ENCODE measurements around the gene ANKAR. TPM values are rescaled to one million over a fixed set of nuclear protein-coding genes. Genes with fewer than 3 reads are reported as not detected.
A peak's percentile ranks its signal among the peaks of the same experiment; 100 is the strongest.

ANKAR gene, protein sequence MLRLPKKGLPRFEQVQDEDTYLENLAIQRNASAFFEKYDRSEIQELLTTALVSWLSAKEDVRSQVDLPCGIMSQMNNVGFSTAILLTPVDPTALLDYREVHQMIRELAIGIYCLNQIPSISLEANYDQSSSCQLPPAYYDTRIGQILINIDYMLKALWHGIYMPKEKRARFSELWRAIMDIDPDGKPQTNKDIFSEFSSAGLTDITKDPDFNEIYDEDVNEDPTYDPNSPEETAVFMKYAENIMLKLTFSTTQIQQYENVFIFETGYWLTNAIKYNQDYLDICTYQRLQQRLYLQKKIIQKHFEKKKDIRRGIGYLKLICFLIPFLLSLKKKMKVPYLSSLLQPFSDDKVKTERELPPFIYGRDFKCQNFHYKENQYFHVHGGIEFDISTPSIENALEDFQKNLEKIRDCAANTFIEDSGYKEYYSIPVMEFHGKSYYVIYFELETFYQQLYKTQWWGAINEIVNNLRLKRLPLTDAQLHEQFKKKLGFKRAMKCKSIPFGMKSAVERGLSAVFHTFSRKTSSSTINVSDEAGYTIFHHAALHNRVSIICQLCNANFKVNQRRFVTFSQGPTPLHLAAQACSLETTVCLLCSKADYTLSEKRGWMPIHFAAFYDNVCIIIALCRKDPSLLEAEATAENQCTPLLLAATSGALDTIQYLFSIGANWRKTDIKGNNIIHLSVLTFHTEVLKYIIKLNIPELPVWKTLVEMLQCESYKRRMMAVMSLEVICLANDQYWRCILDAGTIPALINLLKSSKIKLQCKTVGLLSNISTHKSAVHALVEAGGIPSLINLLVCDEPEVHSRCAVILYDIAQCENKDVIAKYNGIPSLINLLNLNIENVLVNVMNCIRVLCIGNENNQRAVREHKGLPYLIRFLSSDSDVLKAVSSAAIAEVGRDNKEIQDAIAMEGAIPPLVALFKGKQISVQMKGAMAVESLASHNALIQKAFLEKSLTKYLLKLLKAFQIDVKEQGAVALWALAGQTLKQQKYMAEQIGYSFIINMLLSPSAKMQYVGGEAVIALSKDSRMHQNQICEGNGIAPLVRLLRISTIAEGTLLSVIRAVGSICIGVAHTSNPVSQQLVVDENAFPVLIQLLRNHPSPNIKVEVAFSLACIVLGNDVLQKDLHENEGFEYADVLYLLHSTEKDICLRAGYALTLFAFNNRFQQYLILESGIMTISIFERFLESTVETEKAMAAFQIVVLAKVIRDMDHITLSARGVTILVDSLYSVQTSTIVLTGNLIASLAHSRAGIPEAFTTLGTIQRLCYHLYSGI (N-terminal part only)
- 5.7 and 24.9 TPM in 2 replicates for total RNA-seq (2014; rRNA removed; shearing (Covaris generic); ENCODE audit: low replicate concordance)

DNA sequence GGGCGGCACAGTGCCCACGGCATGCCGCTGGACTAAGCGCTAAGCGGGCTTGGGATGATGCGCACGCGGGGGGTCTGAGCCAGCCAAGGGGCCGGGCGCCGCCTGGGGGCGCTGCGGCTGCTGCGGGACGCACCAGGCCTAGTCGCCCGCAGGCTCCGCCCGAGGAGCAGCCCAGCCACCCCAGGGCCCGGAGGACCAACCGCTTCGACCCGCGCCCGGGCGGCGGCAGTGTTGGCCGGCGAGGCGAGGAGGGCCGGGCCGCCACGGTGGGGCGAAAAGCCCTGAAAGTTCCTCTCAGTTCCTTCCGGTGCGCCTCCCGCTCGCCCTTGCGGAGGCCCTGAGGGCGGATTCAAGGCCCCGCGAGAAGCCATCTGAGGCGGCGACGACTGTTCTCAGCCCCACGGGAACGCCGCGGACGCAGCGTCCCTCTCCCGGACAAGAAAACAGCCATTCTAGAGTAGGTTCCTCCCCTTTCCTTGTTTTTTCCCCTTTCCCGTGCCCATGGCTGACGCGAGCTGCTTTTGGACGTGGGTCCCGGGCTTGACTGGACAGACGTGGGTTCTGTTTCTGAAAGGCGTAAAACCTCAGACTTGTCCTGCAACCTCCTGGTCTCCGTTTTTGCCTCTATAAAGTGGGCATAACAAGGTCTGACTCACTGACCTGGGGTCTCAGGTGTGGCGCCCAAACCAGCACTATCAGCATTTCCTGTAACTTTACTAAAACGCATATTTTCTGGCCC, at the start of gene ANKAR:
Gene ANKAR, plus strand, starts transcription at position 297 of the 739 bp plus-strand sequence. CDS start 1,821 bp downstream, outside the sequence.
- H3K9me2 ChIP-seq (replicated peaks; ENCODE audit: insufficient read depth, low read length) = no peaks in the 10 kb centered on the region
- peaks cover 7% of the 10 kb centered on the region for H3K4me1 ChIP-seq (ENCODE audit: low read length)
- no peaks in the 10 kb centered on the region for H3K27me3 ChIP-seq (ENCODE audit: low read length)
- peak within 1 kb of the TSS; percentile 67 for H3K4me3 ChIP-seq (ENCODE audit: low read length)
- DNase-seq = peak; percentile 92
- H4K20me1 ChIP-seq (ENCODE audit: insufficient read depth, low read depth, low read length) = no peaks in the 10 kb centered on the region
- H3K9me3 ChIP-seq (ENCODE audit: low read length) = no peaks in the 10 kb centered on the region
- H3K4me2 ChIP-seq (ENCODE audit: low read depth, low read length, poor library complexity, severe bottlenecking) = peak within 1 kb of the TSS; percentile 69
- H3K36me3 ChIP-seq (ENCODE audit: insufficient read depth, low read length) = peaks cover 39% of the 10 kb centered on the region
- peaks cover 37% of the 10 kb centered on the region for H3K79me2 ChIP-seq (ENCODE audit: low read length)
- H3K9ac ChIP-seq (ENCODE audit: low read length) = peak within 1 kb of the TSS; percentile 76
- H3K27ac ChIP-seq (ENCODE audit: low read length) = peak within 1 kb of the TSS; percentile 67
- H2AFZ ChIP-seq (ENCODE audit: low read length) = peak within 1 kb of the TSS; percentile 69; the same call in 1 of the 2 replicates

GRCh38 chr2:189625636-189626035, 48.8 kb upstream of the ANKAR start:
- H3K4me2 ChIP-seq (ENCODE audit: low read depth, low read length, poor library complexity, severe bottlenecking) = no peak overlapping the region
- DNase-seq = no peak
- H2AFZ ChIP-seq (ENCODE audit: low read length) = no peak overlapping the region
- no peaks in the 10 kb centered on the region for H3K9me2 ChIP-seq (replicated peaks; ENCODE audit: insufficient read depth, low read length)
- H3K36me3 ChIP-seq (ENCODE audit: insufficient read depth, low read length) = no peaks in the 10 kb centered on the region
- no peaks in the 10 kb centered on the region for H4K20me1 ChIP-seq (ENCODE audit: insufficient read depth, low read depth, low read length)
- no peaks in the 10 kb centered on the region for H3K27me3 ChIP-seq (ENCODE audit: low read length)
- H3K27ac ChIP-seq (ENCODE audit: low read length) = no peak overlapping the region
- H3K4me1 ChIP-seq (ENCODE audit: low read length) = no peaks in the 10 kb centered on the region
- no peak overlapping the region for H3K9ac ChIP-seq (ENCODE audit: low read length)
- H3K4me3 ChIP-seq (ENCODE audit: low read length) = no peak overlapping the region
- H3K9me3 ChIP-seq (ENCODE audit: low read length) = no peaks in the 10 kb centered on the region
- no peaks in the 10 kb centered on the region for H3K79me2 ChIP-seq (ENCODE audit: low read length)

DNA sequence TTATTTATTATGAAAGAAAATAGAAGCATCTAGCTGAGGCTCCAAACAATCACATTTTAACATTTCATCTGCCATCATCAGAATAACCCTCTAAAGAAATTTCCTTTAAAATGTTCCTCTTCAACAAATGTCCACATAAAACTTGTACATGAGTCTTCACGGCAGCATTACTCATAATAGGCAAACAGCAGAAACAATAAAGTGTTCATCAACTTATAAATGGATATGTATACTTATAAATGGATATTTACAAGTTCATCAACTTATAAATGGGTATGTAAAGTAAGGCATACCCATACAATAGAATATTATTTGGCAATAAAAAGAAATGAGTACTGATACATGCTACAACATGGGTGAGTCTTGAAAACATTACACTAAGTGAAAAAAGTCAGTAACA, 46.7 kb upstream of the ANKAR start:
- Histone ChIP-seq H3K4me1 (ENCODE audit: low read length) (no peaks in the 10 kb centered on the region), H3K4me2 (ENCODE audit: low read depth, low read length, poor library complexity, severe bottlenecking) (no peak overlapping the region), H3K27ac (ENCODE audit: low read length) (no peak overlapping the region), H4K20me1 (ENCODE audit: insufficient read depth, low read depth, low read length) (no peaks in the 10 kb centered on the region), H3K9ac (ENCODE audit: low read length) (no peak overlapping the region), H3K27me3 (ENCODE audit: low read length) (no peaks in the 10 kb centered on the region), H3K79me2 (ENCODE audit: low read length) (no peaks in the 10 kb centered on the region), H3K9me2 (replicated peaks; ENCODE audit: insufficient read depth, low read length) (no peaks in the 10 kb centered on the region), H2AFZ (ENCODE audit: low read length) (no peak overlapping the region), H3K9me3 (ENCODE audit: low read length) (no peaks in the 10 kb centered on the region), H3K4me3 (ENCODE audit: low read length) (no peak overlapping the region), H3K36me3 (ENCODE audit: insufficient read depth, low read length) (no peaks in the 10 kb centered on the region)
- DNase-seq = no peak

DNA sequence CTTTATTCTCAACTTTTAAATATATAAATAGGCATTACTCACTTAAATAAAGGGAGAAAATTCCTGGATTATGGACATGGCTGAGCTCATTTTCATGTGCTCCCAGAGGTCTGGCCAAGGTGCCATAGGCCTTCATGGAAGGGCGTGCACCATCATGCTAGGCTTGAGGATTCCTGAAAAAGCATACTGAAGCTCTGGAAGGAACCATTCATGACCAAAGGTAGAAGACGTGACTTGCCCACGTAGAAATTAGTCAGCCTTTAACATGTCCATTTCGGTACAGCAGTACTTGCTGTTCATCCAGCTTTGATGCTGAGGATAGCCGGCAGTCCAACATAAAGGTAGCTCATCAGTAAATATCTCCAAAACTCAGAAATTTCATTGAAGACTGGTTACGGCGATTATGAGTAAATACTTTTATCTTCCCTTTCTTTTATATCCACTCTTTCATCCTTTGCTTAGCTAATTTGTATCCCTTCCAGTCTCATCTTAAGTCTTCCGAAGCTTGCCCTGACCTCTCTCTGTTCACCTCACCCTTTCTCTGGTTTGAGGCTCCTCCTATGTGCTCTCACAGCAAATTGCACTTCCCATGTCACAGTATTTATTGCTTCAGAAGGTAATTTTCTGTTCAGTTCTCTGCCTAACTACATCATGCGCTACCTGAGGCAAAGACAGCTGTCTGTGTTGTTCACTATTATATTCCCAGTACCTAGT, 45.5 kb upstream of the ANKAR start:
- H3K4me3 ChIP-seq (ENCODE audit: low read length) = no peak overlapping the region
- DNase-seq = no peak
- no peak overlapping the region for H3K9ac ChIP-seq (ENCODE audit: low read length)
- no peaks in the 10 kb centered on the region for H3K79me2 ChIP-seq (ENCODE audit: low read length)
- H3K27me3 ChIP-seq (ENCODE audit: low read length) = no peaks in the 10 kb centered on the region
- H2AFZ ChIP-seq (ENCODE audit: low read length) = no peak overlapping the region
- no peaks in the 10 kb centered on the region for H3K36me3 ChIP-seq (ENCODE audit: insufficient read depth, low read length)
- no peaks in the 10 kb centered on the region for H3K4me1 ChIP-seq (ENCODE audit: low read length)
- H3K27ac ChIP-seq (ENCODE audit: low read length) = no peak overlapping the region
- H3K9me2 ChIP-seq (replicated peaks; ENCODE audit: insufficient read depth, low read length) = no peaks in the 10 kb centered on the region
- H4K20me1 ChIP-seq (ENCODE audit: insufficient read depth, low read depth, low read length) = no peaks in the 10 kb centered on the region
- H3K4me2 ChIP-seq (ENCODE audit: low read depth, low read length, poor library complexity, severe bottlenecking) = no peak overlapping the region
- H3K9me3 ChIP-seq (ENCODE audit: low read length) = no peaks in the 10 kb centered on the region

GRCh38 chr2:189629531-189630453, 44.7 kb upstream of the ANKAR start:
- H3K9me3 ChIP-seq (ENCODE audit: low read length) = no peaks in the 10 kb centered on the region
- no peaks in the 10 kb centered on the region for H3K27me3 ChIP-seq (ENCODE audit: low read length)
- no peak overlapping the region for H3K4me3 ChIP-seq (ENCODE audit: low read length)
- no peaks in the 10 kb centered on the region for H3K79me2 ChIP-seq (ENCODE audit: low read length)
- H4K20me1 ChIP-seq (ENCODE audit: insufficient read depth, low read depth, low read length) = no peaks in the 10 kb centered on the region
- no peaks in the 10 kb centered on the region for H3K4me1 ChIP-seq (ENCODE audit: low read length)
- H3K9me2 ChIP-seq (replicated peaks; ENCODE audit: insufficient read depth, low read length) = no peaks in the 10 kb centered on the region
- no peak overlapping the region for H3K27ac ChIP-seq (ENCODE audit: low read length)
- no peak overlapping the region for H2AFZ ChIP-seq (ENCODE audit: low read length)
- no peak overlapping the region for H3K9ac ChIP-seq (ENCODE audit: low read length)
- DNase-seq = no peak
- H3K36me3 ChIP-seq (ENCODE audit: insufficient read depth, low read length) = no peaks in the 10 kb centered on the region
- no peak overlapping the region for H3K4me2 ChIP-seq (ENCODE audit: low read depth, low read length, poor library complexity, severe bottlenecking)

DNA sequence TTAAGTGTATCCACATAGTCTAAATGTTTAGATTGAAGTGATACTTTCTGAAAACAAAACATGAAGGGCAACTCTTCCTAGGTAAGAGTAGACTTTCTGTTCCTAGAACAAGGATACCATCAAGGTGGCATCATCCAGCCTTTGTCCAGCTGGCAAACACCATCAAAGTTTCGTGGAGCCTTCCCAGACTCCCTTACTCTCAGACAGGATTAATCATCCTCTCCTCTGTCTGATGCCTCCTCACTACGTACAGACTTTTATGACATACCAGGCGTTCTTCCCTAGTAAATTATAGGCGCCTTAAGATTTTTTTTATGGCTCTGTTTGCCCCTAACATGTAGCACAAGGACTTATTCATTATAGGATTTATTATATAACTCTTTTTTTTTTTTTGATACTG, 42.6 kb upstream of the ANKAR start:
- H4K20me1 ChIP-seq (ENCODE audit: insufficient read depth, low read depth, low read length) = no peaks in the 10 kb centered on the region
- H3K9ac ChIP-seq (ENCODE audit: low read length) = no peak overlapping the region
- no peaks in the 10 kb centered on the region for H3K9me3 ChIP-seq (ENCODE audit: low read length)
- no peak for DNase-seq
- H3K4me1 ChIP-seq (ENCODE audit: low read length) = no peaks in the 10 kb centered on the region
- no peaks in the 10 kb centered on the region for H3K36me3 ChIP-seq (ENCODE audit: insufficient read depth, low read length)
- no peak overlapping the region for H3K27ac ChIP-seq (ENCODE audit: low read length)
- no peaks in the 10 kb centered on the region for H3K79me2 ChIP-seq (ENCODE audit: low read length)
- no peak overlapping the region for H3K4me3 ChIP-seq (ENCODE audit: low read length)
- no peak overlapping the region for H2AFZ ChIP-seq (ENCODE audit: low read length)
- no peak overlapping the region for H3K4me2 ChIP-seq (ENCODE audit: low read depth, low read length, poor library complexity, severe bottlenecking)
- no peaks in the 10 kb centered on the region for H3K27me3 ChIP-seq (ENCODE audit: low read length)
- H3K9me2 ChIP-seq (replicated peaks; ENCODE audit: insufficient read depth, low read length) = no peaks in the 10 kb centered on the region

All from Karpas-422 (cell line).